ENCODE data around the gene ARHGAP22.

ARHGAP22 gene

GRCh38 chr10:48474765-48475365 lies 130.0 kb downstream of the ARHGAP22 start:
- no peak for DNase-seq

GRCh38 chr10:48473704-48474103 lies 131.2 kb downstream of the ARHGAP22 start:
- no peak for DNase-seq

- DNase-seq, result no peak
These were observed 132.3 kb downstream of the ARHGAP22 start for GRCh38 chr10:48472501-48473069.

GRCh38 chr10:48470893-48471805 lies 133.7 kb downstream of the ARHGAP22 start:
- no peak for DNase-seq

GRCh38 chr10:48470115-48470892 lies 134.6 kb downstream of the ARHGAP22 start:
- DNase-seq, result no peak

GRCh38 chr10:48469516-48470020 lies 135.3 kb downstream of the ARHGAP22 start:
- DNase-seq, result no peak

- no peak for DNase-seq
These were observed 135.9 kb downstream of the ARHGAP22 start for GRCh38 chr10:48468866-48469511.

- no peak for DNase-seq
These were observed 136.6 kb downstream of the ARHGAP22 start for GRCh38 chr10:48468130-48468790.

GRCh38 chr10:48467669-48468068 lies 137.2 kb downstream of the ARHGAP22 start:
- DNase-seq, result no peak

GRCh38 chr10:48466611-48467240 lies 138.1 kb downstream of the ARHGAP22 start:
- DNase-seq, result no peak

GRCh38 chr10:48465860-48466521 lies 138.9 kb downstream of the ARHGAP22 start:
- DNase-seq, result no peak

GRCh38 chr10:48464871-48465736 lies 139.8 kb downstream of the ARHGAP22 start:
- DNase-seq, result no peak

GRCh38 chr10:48464121-48464870 lies 140.6 kb downstream of the ARHGAP22 start:
- no peak for DNase-seq

- DNase-seq, result no peak
These were observed 141.4 kb downstream of the ARHGAP22 start for GRCh38 chr10:48463318-48464003.

- DNase-seq, result no peak
These were observed 142.3 kb downstream of the ARHGAP22 start for GRCh38 chr10:48462482-48463020.

- no peak for DNase-seq
These were observed 143.0 kb downstream of the ARHGAP22 start for GRCh38 chr10:48461623-48462481.

GRCh38 chr10:48460182-48460581 lies 144.7 kb downstream of the ARHGAP22 start:
- DNase-seq, result no peak
